ENCODE results near the gene CDH23. TPM values are rescaled to one million over a fixed set of nuclear protein-coding genes. Genes with fewer than 3 reads are reported as not detected.
A peak's percentile ranks its signal among the peaks of the same experiment; 100 is the strongest.

Gene CDH23
- total RNA-seq, 6 donors from 2014 or later = 4.7 to 29.3 (median 10.4) TPM

GRCh38 chr10:71575934-71576801 lies 179.4 kb downstream of the CDH23 start:
- Histone ChIP-seq H3K4me3 (no peak overlapping the region), H3K27ac (no peak overlapping the region), H3K36me3 (no peaks in the 10 kb centered on the region), H3K9me3 (no peaks in the 10 kb centered on the region), H3K27me3 (no peaks in the 10 kb centered on the region), H3K4me1 (peaks cover 0 to 17% (median 3%) of the 10 kb centered on the region in 4 donors)
- whole genome bisulfite sequencing, 2 donors = 68 to 70% methylated on average over 13 to 16 of the region's 16 CpGs
- DNase-seq = no peak
- no peak for TF ChIP-seq POLR2AphosphoS5 (IDR thresholded peaks at IDR 0.05)
- peak in 1 of 2 donors; percentile 1 for ATAC-seq (ENCODE audit: low FRiP score in 2 of 2)

DNA sequence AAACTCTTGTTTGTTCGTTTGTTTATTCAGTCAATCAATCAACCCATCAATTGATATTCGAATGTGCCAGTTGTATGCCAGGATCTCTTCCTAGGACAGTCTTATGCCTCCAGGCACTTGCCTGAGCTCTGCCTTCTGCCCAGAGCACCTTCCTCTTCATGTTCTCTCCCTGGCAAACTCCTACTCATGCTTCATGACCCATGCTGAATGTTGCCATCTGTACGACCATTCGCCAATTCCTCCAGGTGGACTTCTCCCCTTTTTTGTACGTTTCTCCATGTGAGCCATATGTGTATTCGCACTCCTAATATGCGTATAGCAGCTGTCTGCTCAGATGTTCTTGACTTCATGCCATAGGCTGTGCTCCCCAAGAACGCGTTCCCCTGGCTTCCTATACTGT lies 180.1 kb downstream of the CDH23 start:
- Histone ChIP-seq H3K4me3 (no peak overlapping the region), H3K27ac (no peak overlapping the region), H3K36me3 (no peaks in the 10 kb centered on the region), H3K4me1 (peaks cover 0 to 17% (median 3%) of the 10 kb centered on the region in 4 donors), H3K27me3 (no peaks in the 10 kb centered on the region), H3K9me3 (no peaks in the 10 kb centered on the region)
- DNase-seq (no peak), ATAC-seq (ENCODE audit: low FRiP score in 2 of 2) (no peak)
- 87 to 91% methylated on average over 9 of the region's 9 CpGs for WGBS, 2 donors
- TF ChIP-seq EP300 (IDR thresholded peaks at IDR 0.05) (no peak), POLR2A (IDR thresholded peaks at IDR 0.05) (no peak)

DNA sequence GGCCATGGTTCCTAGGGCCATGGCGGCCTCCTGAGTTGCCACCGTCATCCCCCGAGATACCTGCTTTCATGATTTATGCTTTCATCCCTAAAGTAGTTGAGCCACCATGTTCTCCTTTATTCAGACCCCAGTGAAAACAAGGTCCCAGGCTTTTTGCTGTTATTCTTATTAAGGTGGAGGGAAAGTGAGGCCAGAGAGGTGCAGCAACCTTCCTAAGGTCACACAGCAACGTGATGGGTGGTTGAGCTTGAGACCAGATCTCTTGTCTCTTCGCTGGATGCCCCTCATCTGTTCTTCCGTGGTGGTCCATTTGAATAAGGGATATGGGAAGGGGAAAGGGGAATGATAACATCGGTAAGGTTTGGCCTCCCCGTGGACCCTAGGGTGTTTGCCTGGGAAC lies 180.6 kb downstream of the CDH23 start:
- no peaks in the 10 kb centered on the region for H3K9me3 ChIP-seq
- ATAC-seq (ENCODE audit: low FRiP score in 2 of 2) (no peak), DNase-seq (no peak)
- no peak overlapping the region for H3K4me3 ChIP-seq
- H3K27me3 ChIP-seq = no peaks in the 10 kb centered on the region
- TF ChIP-seq POLR2AphosphoS5 (IDR thresholded peaks at IDR 0.05) (no peak), POLR2A (IDR thresholded peaks at IDR 0.05) (no peak), EP300 (IDR thresholded peaks at IDR 0.05) (no peak), CTCF (IDR thresholded peaks at IDR 0.05) (no peak)
- H3K27ac ChIP-seq = no peak overlapping the region
- H3K36me3 ChIP-seq = no peaks in the 10 kb centered on the region
- H3K4me1 ChIP-seq = peaks cover 0 to 17% (median 3%) of the 10 kb centered on the region in 4 donors
- WGBS, 2 donors = 86 to 95% methylated on average over 8 of the region's 8 CpGs

DNA sequence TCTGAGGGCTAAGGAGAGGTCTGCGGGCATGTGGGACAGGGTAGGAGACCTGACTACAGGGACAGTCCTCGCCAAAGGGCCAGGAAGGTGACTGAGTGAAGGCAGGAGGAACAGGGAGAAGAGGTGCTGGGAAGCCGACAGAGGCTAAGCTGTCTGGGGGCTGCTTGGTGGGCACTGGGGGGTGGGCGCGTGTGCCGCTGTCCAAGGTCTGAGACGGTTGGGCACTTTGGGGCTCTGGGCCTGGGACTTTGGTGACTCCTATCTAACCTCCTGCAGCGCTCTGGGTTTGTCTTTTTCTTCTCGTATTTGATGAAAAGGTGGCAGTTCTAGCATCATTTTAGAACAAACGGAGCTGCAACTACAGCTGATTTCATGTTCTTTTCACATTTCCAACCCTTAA lies 181.3 kb downstream of the CDH23 start:
- DNase-seq = no peak
- 81% methylated on average over 10 of the region's 10 CpGs for WGBS, 2 donors
- Histone ChIP-seq H3K27ac (no peak overlapping the region), H3K36me3 (no peaks in the 10 kb centered on the region), H3K4me1 (peaks cover 0 to 17% (median 3%) of the 10 kb centered on the region in 4 donors), H3K4me3 (no peak overlapping the region), H3K9me3 (no peaks in the 10 kb centered on the region), H3K27me3 (no peaks in the 10 kb centered on the region)
- ATAC-seq (ENCODE audit: low FRiP score in 2 of 2) = no peak
- no peak for TF ChIP-seq CTCF (IDR thresholded peaks at IDR 0.05)
- no peak for TF ChIP-seq POLR2A (IDR thresholded peaks at IDR 0.05)
- TF ChIP-seq EP300 (IDR thresholded peaks at IDR 0.05) = no peak
- TF ChIP-seq POLR2AphosphoS5 (IDR thresholded peaks at IDR 0.05) = no peak

GRCh38 chr10:71579668-71580067 lies 182.9 kb downstream of the CDH23 start:
- Histone ChIP-seq H3K4me1 (peaks cover 0 to 17% (median 3%) of the 10 kb centered on the region in 4 donors), H3K27me3 (no peaks in the 10 kb centered on the region), H3K4me3 (no peak overlapping the region), H3K36me3 (no peaks in the 10 kb centered on the region), H3K27ac (no peak overlapping the region), H3K9me3 (no peaks in the 10 kb centered on the region)
- no peak for DNase-seq
- 84 to 86% methylated on average over 4 to 5 of the region's 5 CpGs for WGBS, 2 donors
- ATAC-seq (ENCODE audit: low FRiP score in 2 of 2) = no peak
- TF ChIP-seq CTCF (IDR thresholded peaks at IDR 0.05) (no peak), EP300 (IDR thresholded peaks at IDR 0.05) (no peak), POLR2A (IDR thresholded peaks at IDR 0.05) (no peak), POLR2AphosphoS5 (IDR thresholded peaks at IDR 0.05) (no peak)

DNA sequence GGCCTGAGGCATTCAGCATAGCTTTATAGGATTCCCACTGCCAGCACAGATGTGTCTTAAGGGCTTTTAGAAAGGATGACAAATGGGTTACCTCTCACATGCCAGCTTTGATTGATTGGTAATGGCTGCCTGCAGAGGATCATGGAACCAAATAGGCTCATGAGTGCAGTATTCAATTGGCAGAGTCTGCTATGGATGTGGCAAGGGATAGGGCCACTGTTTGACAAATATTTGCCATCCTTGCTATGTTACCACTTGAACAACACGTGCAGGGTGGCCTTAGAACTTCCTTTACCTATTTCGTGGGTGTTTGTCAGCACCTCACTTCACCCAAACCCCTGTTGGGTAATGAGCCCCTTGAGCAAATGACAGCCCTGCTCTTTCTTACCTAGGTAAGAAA lies 183.7 kb downstream of the CDH23 start:
- no peak for DNase-seq
- 38 to 65% methylated on average over 2 of the region's 2 CpGs for WGBS, 2 donors
- no peak overlapping the region for H3K27ac ChIP-seq

More for the DNA sequence above, 183.7 kb downstream of the CDH23 start:
- H3K4me3 ChIP-seq = no peak overlapping the region
- ATAC-seq (ENCODE audit: low FRiP score in 2 of 2) = no peak
- H3K9me3 ChIP-seq = no peaks in the 10 kb centered on the region
- no peaks in the 10 kb centered on the region for H3K36me3 ChIP-seq
- TF ChIP-seq EP300 (IDR thresholded peaks at IDR 0.05) (no peak), CTCF (IDR thresholded peaks at IDR 0.05) (no peak), POLR2A (IDR thresholded peaks at IDR 0.05) (no peak), POLR2AphosphoS5 (IDR thresholded peaks at IDR 0.05) (no peak)
- peaks cover 0 to 11% (median 3%) of the 10 kb centered on the region in 4 donors for H3K4me1 ChIP-seq
- no peaks in the 10 kb centered on the region for H3K27me3 ChIP-seq

Measured in upper lobe of left lung (tissue), 6 donors.